Ishikawa (cell line): Measurements from ENCODE around the gene MRPS21.

Source experiments
- CEBPB ChIP-seq: IDR thresholded peaks from 2 replicates; pipeline ENCODE4 v1.6.1; 2012
- CREB1 ChIP-seq: IDR thresholded peaks from 2 replicates; pipeline ENCODE4 v1.6.1; 2012; ENCODE audit warnings: low read depth
- EGR1 ChIP-seq: IDR thresholded peaks from 2 replicates; pipeline ENCODE4 v1.6.1; 2012
- EP300 ChIP-seq: IDR thresholded peaks from 2 replicates; pipeline ENCODE4 v1.6.1; 2012; ENCODE audit warnings: borderline replicate concordance
- FOXM1 ChIP-seq: IDR thresholded peaks from 2 replicates; pipeline ENCODE4 v1.6.1; 2012; ENCODE audit warnings: low read depth, borderline replicate concordance
- NFIC ChIP-seq: IDR thresholded peaks from 2 replicates; pipeline ENCODE4 v1.6.1; 2012
- RAD21 ChIP-seq: IDR thresholded peaks from 2 replicates; pipeline ENCODE4 v1.6.1; 2012; ENCODE audit warnings: low read depth
- REST ChIP-seq: IDR thresholded peaks from 2 replicates; pipeline ENCODE4 v1.6.1; 2012; ENCODE audit warnings: low read depth, mild to moderate bottlenecking
- TAF1 ChIP-seq: IDR thresholded peaks from 2 replicates; pipeline ENCODE4 v1.6.1; 2012; ENCODE audit warnings: low read depth, mild to moderate bottlenecking
- TCF12 ChIP-seq: IDR thresholded peaks from 2 replicates; pipeline ENCODE4 v1.6.1; 2012; ENCODE audit warnings: low read depth
- TEAD4 ChIP-seq: IDR thresholded peaks from 2 replicates; pipeline ENCODE4 v1.6.1; 2012
- YY1 ChIP-seq: IDR thresholded peaks from 2 replicates; pipeline ENCODE4 v1.6.1; 2012; ENCODE audit warnings: low read depth
- ZBTB7A ChIP-seq: IDR thresholded peaks from 2 replicates; pipeline ENCODE4 v1.6.1; 2012; ENCODE audit warnings: low read depth
- TF ChIP-seq, protein P1 (sequence below): IDR thresholded peaks from 2 replicates; pipeline ENCODE4 v1.6.1; 2012
- TF ChIP-seq, protein P2 (sequence below): IDR thresholded peaks from 2 replicates; pipeline ENCODE4 v1.6.1; 2012

The MRPS21 gene

GRCh38 chr1:150257624-150258585, 35.8 kb upstream of the MRPS21 start, which contains the start of gene CA14:
Gene CA14 (plus strand): TSS chr1:150257774. CDS start chr1:150258129, 355 bp downstream.
- no peak for TF ChIP-seq TEAD4
- no peak for TF ChIP-seq CREB1
- TF ChIP-seq, protein P1, sequence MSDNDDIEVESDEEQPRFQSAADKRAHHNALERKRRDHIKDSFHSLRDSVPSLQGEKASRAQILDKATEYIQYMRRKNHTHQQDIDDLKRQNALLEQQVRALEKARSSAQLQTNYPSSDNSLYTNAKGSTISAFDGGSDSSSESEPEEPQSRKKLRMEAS = no peak
- no peak for TF ChIP-seq REST
- TF ChIP-seq ZBTB7A = no peak
- TF ChIP-seq YY1 = no peak
- no peak for TF ChIP-seq RAD21
- no peak for TF ChIP-seq EP300
- no peak for TF ChIP-seq TAF1
- no peak for TF ChIP-seq NFIC
- TF ChIP-seq TCF12 = no peak
- TF ChIP-seq CEBPB = no peak
- no peak for TF ChIP-seq FOXM1
- TF ChIP-seq EGR1 = no peak
- TF ChIP-seq, protein P2, sequence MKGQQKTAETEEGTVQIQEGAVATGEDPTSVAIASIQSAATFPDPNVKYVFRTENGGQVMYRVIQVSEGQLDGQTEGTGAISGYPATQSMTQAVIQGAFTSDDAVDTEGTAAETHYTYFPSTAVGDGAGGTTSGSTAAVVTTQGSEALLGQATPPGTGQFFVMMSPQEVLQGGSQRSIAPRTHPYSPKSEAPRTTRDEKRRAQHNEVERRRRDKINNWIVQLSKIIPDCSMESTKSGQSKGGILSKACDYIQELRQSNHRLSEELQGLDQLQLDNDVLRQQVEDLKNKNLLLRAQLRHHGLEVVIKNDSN = no peak

- TF ChIP-seq FOXM1 (no peak), EP300 (no peak)
These were observed 34.4 kb upstream of the MRPS21 start for GRCh38 chr1:150259217-150259616.

- TF ChIP-seq ZBTB7A = peak; percentile 63; the same call in 1 of the 2 replicates
- no peak for TF ChIP-seq EGR1
- TF ChIP-seq YY1 = no peak
- no peak for TF ChIP-seq RAD21
- TF ChIP-seq CEBPB = no peak
- TF ChIP-seq, protein P1 = peak; percentile 73
- TF ChIP-seq TCF12 = no peak
- no peak for TF ChIP-seq TAF1
- TF ChIP-seq, protein P2 = no peak
- TF ChIP-seq TEAD4 = peak; percentile 51; the same call in 1 of the 2 replicates
- peak; percentile 76 for TF ChIP-seq NFIC
- no peak for TF ChIP-seq REST
- no peak for TF ChIP-seq FOXM1
These were observed 33.6 kb upstream of the MRPS21 start for GRCh38 chr1:150259758-150260669.

- TF ChIP-seq, protein P1 = no peak
- no peak for TF ChIP-seq TCF12
- no peak for TF ChIP-seq EGR1
- no peak for TF ChIP-seq FOXM1
- no peak for TF ChIP-seq CEBPB
- TF ChIP-seq TAF1 = no peak
- TF ChIP-seq TEAD4 = no peak
- TF ChIP-seq REST = no peak
- TF ChIP-seq, protein P2 = no peak
- no peak for TF ChIP-seq CREB1
- no peak for TF ChIP-seq RAD21
- no peak for TF ChIP-seq YY1
- TF ChIP-seq EP300 = no peak
- no peak for TF ChIP-seq NFIC
- no peak for TF ChIP-seq ZBTB7A
These were observed 32.3 kb upstream of the MRPS21 start for GRCh38 chr1:150261367-150261766.
